Activated CD4-positive, alpha-beta T cell treated with anti-CD3 and anti-CD28 coated beads, Interleukin-10, Interleukin-2, amounts not matched to agents 100 ng/mL and 50 ng/mL, durations not matched to agents 16 hours and 8 hours (primary cell): Measurements from ENCODE around the gene OSBPL5.

Source experiments
- DNase-seq: peaks from one replicate; pipeline ENCODE4 v3.0.0-alpha.2; 2020

OSBPL5 gene

DNA sequence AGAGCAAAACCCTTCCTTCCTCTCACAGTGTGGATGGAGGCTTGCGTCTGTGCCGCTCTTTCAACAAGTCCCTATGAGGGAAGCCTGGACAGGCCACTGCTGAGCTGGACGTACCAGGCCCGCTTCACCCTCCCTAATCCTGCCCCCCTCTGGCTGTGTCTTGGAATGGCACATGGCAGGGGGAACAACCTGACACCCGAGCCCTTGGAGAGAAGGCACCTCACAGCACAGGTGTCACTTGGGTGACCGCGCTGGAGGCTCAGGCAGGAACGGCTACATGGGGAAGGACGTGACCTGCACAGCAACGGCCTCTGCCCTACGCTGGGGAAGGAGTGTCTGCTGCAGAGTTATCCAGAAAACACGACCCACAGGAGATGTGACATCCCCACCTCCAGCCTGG, 118.9 kb downstream of the OSBPL5 start:
- DNase-seq = no peak

DNA sequence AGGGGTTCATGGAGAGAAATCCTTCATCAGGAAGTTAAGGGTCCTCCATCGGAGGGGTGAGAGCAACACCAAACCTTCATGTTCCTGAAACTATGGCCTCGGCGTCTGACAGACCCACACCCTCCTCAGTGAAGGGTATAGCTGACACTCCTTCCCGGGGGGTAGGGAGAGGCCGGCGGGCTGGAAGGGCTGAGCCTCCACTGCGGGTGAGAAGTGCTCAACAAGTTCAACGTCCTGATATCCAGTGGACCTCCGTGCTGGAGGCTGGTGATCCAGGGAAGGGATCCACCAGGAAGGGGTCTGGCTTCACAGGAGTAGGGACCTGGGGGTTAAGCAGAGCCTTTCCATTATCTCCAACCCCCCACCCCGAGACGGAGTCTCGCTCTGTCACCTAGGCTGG, 120.2 kb downstream of the OSBPL5 start:
- DNase-seq = no peak

DNA sequence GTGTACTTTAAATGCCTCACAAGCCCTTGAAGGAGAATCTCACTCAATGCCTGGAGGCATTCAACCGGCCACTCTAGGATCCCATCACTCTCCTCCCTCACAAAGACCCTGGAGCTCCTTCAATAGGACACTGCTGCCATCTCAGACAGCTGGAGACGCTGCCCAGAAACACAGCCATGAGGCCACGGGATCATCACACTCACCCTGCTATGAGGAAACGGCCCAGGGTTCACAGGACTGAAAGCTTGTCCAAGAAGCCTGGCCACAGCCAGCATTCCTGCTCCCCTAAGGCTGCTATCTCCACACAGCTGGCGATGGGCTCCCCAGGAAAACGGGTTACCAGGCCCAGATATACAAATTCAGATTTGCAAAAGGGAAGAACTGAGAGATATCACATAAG, 121.1 kb downstream of the OSBPL5 start:
- no peak for DNase-seq

DNA sequence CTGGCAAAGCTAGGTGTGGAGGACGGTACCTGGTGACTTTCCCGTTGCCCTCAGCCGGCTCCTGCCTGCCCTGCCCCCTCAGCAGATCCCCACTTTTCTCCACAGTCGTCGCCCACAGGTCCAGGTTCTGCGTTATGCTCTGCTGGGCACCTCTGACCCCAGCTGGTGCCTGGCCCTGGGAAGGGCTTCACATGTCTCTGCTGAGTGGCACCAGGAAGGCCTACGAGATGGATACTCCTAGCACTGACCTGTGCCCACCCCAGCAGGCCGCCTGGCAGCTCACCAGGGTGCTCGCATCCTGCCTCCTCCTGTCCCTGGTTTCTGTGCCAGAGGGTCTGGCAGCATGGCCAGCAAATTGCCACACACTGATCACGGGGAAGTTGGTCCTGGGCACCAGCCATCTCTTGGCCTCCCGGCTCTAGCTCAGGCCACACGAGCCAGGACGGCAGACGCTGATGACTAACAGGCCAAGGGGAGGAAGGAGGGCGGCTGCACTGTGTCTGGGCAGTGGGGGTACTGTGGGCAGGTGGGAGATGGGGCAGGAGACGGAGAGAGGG, 121.7 kb downstream of the OSBPL5 start:
- DNase-seq = no peak

DNA sequence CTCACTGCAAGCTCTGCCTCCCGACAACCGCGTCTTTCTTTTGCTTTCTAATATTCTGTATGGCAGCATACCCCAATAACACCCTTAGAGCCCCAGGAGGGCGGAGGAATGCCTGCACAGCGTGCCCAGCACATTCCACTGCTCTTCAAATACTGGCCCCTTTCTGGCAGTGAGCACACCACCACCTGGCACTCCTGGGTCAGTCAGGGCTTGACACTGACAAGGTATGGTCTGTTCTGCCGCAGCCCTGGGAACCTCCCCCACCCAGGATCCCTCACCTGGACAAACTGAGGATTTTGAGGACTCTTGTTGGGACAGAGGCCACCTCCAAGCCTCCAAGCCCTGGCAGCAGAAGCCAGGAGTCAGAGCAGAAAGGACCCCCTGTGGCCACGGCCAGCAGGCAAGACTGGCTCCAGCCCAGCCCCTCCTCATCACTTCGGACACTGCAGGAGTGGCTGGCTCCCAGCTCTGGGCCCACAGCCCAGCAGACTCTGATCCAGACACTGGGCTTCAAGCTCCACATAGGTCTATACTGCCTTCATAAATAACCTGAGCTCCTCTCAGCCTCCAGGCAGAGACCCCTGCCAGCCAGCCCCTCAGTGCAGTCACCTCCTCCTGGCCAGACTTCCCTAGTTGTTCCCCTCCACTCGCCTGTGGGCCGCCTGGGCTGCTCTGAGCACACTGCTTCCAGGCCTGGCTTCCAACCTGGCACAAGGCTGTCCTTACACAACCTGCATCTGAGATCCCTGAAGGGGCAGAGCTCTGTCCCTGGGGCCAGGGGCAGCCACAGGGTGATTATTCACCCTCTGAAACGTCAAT, 122.4 kb downstream of the OSBPL5 start:
- DNase-seq = no peak

DNA sequence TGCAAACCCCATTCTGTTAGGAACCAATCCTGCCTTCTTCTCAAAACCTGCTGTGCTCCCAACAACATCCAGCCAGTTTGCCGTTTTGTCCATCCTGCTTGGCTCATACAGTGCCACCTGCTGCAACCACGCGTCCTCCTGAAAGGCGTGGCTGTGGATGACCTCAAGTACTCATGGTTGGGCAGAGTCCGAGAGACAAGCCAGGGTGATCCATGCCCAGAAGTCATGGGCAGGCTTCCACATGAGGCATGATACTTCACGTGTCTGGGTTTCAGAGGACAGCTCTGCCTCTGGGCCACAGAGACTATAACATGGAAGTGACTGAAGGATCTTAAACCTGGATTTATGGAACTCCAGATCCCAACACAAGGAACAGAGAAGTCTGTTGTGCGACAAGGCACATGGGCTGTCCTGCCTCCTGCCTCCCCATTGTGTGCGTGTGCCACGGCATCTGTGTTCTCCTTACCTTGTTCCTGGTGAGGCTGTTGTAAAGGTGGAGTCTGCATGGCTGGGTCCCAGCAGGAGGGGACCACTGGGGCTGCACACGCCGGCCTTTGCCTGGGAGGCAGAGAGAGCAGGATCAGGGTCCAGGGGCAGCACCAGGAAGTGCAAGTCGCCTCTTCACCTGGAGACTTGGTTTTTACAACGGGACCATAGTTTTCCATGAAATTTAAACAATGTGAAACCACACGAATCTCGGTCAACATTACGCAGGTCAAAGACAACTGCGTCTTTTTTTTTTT, 123.2 kb downstream of the OSBPL5 start:
- no peak for DNase-seq

DNA sequence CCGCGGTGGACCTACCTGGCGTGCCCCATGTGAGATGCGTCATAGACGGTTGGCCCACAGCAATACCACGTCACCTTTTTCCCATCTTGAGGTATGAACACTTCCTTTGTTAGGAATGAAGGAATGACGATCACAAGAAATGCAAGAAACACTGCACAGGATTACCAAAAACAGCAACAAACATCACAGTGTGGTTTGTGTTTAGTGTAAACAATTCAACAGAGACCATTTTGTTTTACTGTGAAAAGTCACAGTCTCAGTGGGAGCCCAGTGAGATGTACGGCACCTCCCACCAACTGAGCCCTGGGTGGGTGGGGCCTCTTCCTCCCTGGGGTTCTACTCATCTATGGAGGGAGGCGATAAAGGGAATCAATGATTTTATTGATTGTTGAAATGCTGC, 124.2 kb downstream of the OSBPL5 start:
- DNase-seq = no peak

DNA sequence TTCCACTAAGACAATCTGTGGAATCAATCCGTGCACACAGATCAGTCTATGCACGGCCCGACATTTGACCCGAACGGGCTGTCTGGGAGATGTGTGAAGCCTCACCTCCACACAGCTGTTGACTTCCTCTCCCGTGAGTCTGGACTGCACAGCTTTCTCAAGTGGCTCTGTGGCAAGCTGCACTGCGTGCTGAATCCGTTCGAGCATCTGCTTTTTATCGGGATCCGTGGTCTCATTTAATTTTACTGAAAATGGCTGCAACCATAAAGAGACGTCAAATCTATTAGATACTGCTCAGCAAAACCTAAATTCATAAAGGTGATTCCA, 127.2 kb downstream of the OSBPL5 start:
- DNase-seq = no peak
